Endothelial cell (in vitro differentiated cells): ENCODE results near the gene PRRC2C. TPM values are rescaled to one million over a fixed set of nuclear protein-coding genes. Genes with fewer than 3 reads are reported as not detected.
"Not testable (repeated sequence)": the region's sequence is repeated elsewhere in the genome, so short reads cannot be mapped to it uniquely, and the experiment has no call there.

Experiments
- DNase-seq: peaks from one replicate; pipeline ENCODE4 v3.0.0; 2021; ENCODE audit warnings: low spot score
- H3K27ac Mint-ChIP-seq: one replicate; pipeline ENCODE4 v1.8.0; 2021; ENCODE audit warnings: mixed read lengths, inconsistent platforms; ENCODE audit not compliant: unreplicated experiment
- H3K27me3 Mint-ChIP-seq: one replicate; pipeline ENCODE4 v1.8.0; 2021; ENCODE audit warnings: mild to moderate bottlenecking, moderate library complexity, mixed read lengths, inconsistent platforms; ENCODE audit not compliant: unreplicated experiment
- H3K36me3 Mint-ChIP-seq: one replicate; pipeline ENCODE4 v1.8.0; 2021; ENCODE audit warnings: mild to moderate bottlenecking, low read depth, mixed read lengths, inconsistent platforms; ENCODE audit not compliant: unreplicated experiment
- H3K4me1 Mint-ChIP-seq: one replicate; pipeline ENCODE4 v1.8.0; 2021; ENCODE audit warnings: mild to moderate bottlenecking, mixed read lengths, inconsistent platforms; ENCODE audit not compliant: unreplicated experiment
- H3K4me3 Mint-ChIP-seq: one replicate; pipeline ENCODE4 v1.8.0; 2021; ENCODE audit warnings: mild to moderate bottlenecking, mixed read lengths, inconsistent platforms; ENCODE audit not compliant: unreplicated experiment
- H3K9me3 Mint-ChIP-seq: one replicate; pipeline ENCODE4 v1.8.0; 2021; ENCODE audit warnings: mixed read lengths, inconsistent platforms; ENCODE audit not compliant: unreplicated experiment
- CTCF ChIP-seq: fragments of 200-600 bp; sonication (generic); IDR thresholded peaks from one replicate; pipeline ENCODE4 v1.5.0; 2021; ENCODE audit warnings: antibody characterized with exemption; ENCODE audit not compliant: unreplicated experiment
- total RNA-seq: library from RNA; stranded (reverse); fragmentation: NEBNext Ultra II Directional; extraction: Animal tissue kit (Norgen Biotek cat#: 25700); gene quantifications from one replicate; pipeline ENCODE4 v1.2.1, GENCODE V29; 2021; ENCODE audit not compliant: unreplicated experiment

The PRRC2C gene
- total RNA-seq, 1 donor from 2014 or later, result 248 TPM

GRCh38 chr1:171530676-171531075 lies 45.3 kb downstream of the PRRC2C start:
- Mint-ChIP-seq H3K36me3 (peaks cover 40% of the 10 kb centered on the region), H3K9me3 (no peaks in the 10 kb centered on the region), H3K4me1 (no peaks in the 10 kb centered on the region), H3K27me3 (peaks cover 1% of the 10 kb centered on the region), H3K4me3 (no peak overlapping the region), H3K27ac (no peak overlapping the region)
- DNase-seq, result no peak
- no peak for TF ChIP-seq CTCF

GRCh38 chr1:171532520-171532919 lies 47.2 kb downstream of the PRRC2C start:
- no peak for TF ChIP-seq CTCF
- DNase-seq, result no peak
- no peaks in the 10 kb centered on the region for H3K4me1 Mint-ChIP-seq
- H3K36me3 Mint-ChIP-seq, result peaks cover 49% of the 10 kb centered on the region
- peak overlapping the region; percentile 3 for H3K4me3 Mint-ChIP-seq
- H3K27me3 Mint-ChIP-seq, result peaks cover 1% of the 10 kb centered on the region
- H3K27ac Mint-ChIP-seq, result no peak overlapping the region
- H3K9me3 Mint-ChIP-seq, result no peaks in the 10 kb centered on the region

GRCh38 chr1:171545523-171545922 lies 60.2 kb downstream of the PRRC2C start:
- DNase-seq, result no peak
- no peak for TF ChIP-seq CTCF
- Mint-ChIP-seq H3K27ac (no peak overlapping the region), H3K4me3 (no peak overlapping the region), H3K4me1 (no peaks in the 10 kb centered on the region), H3K27me3 (peaks cover 3% of the 10 kb centered on the region), H3K36me3 (peaks cover 42% of the 10 kb centered on the region), H3K9me3 (no peaks in the 10 kb centered on the region)

- peaks cover 61% of the 10 kb centered on the region for H3K36me3 Mint-ChIP-seq
Observed at GRCh38 chr1:171550050-171550449, 64.7 kb downstream of the PRRC2C start.

GRCh38 chr1:171550598-171551100 lies 65.3 kb downstream of the PRRC2C start:
- not testable (repeated sequence) for H3K27ac Mint-ChIP-seq, H3K4me3 Mint-ChIP-seq

More at GRCh38 chr1:171550050-171550449, 64.7 kb downstream of the PRRC2C start:
- no peak for TF ChIP-seq CTCF
- H3K27ac Mint-ChIP-seq, result no peak overlapping the region
- H3K4me3 Mint-ChIP-seq, result peak overlapping the region; percentile 6
- no peak for DNase-seq
- H3K4me1 Mint-ChIP-seq, result peaks cover 6% of the 10 kb centered on the region
- no peaks in the 10 kb centered on the region for H3K9me3 Mint-ChIP-seq
- peaks cover 4% of the 10 kb centered on the region for H3K27me3 Mint-ChIP-seq

GRCh38 chr1:171553960-171554359 lies 68.6 kb downstream of the PRRC2C start:
- Mint-ChIP-seq H3K4me3 (peak overlapping the region; percentile 68), H3K36me3 (peaks cover 87% of the 10 kb centered on the region)
- not testable (repeated sequence) for H3K9me3 Mint-ChIP-seq, H3K27me3 Mint-ChIP-seq, H3K27ac Mint-ChIP-seq, H3K4me1 Mint-ChIP-seq, DNase-seq

More at GRCh38 chr1:171550598-171551100, 65.3 kb downstream of the PRRC2C start:
- not testable (repeated sequence) for DNase-seq, H3K27me3 Mint-ChIP-seq, H3K4me1 Mint-ChIP-seq, H3K9me3 Mint-ChIP-seq
- H3K36me3 Mint-ChIP-seq, result peaks cover 67% of the 10 kb centered on the region
